ENCODE results near the gene ZNF594.
"Not testable (repeated sequence)": the region's sequence is repeated elsewhere in the genome, so short reads cannot be mapped to it uniquely, and the experiment has no call there.

The ZNF594 gene

GRCh38 chr17:5179003-5179402, 12.7 kb downstream of the ZNF594 start:
- no peak overlapping the region for H3K27ac ChIP-seq (ENCODE audit: low read depth, low read length)
- no peak overlapping the region for H2AK5ac ChIP-seq (ENCODE audit: low read length)
- WGBS (ENCODE audit: extremely low coverage, insufficient coverage, low lambda C conversion rate): no CpG with 5 or more reads among the region's 12 CpGs
- H2BK15ac ChIP-seq (replicated peaks; ENCODE audit: low read depth): no peak overlapping the region
- no peaks in the 10 kb centered on the region for H3K79me2 ChIP-seq (ENCODE audit: control insufficient read depth, insufficient read depth, low read length)
- no peak overlapping the region for H3K4me2 ChIP-seq (ENCODE audit: low read length)
- DNase-seq: no peak
- H3K56ac ChIP-seq (ENCODE audit: low read length): no peak overlapping the region
- no peak overlapping the region for H3K4me3 ChIP-seq (ENCODE audit: low read length)
- H3K23ac ChIP-seq (ENCODE audit: low read length): no peak overlapping the region
- H3K18ac ChIP-seq (ENCODE audit: low read length): no peak overlapping the region
- no peak overlapping the region for H2BK120ac ChIP-seq (ENCODE audit: low read depth, low read length)
- no peak overlapping the region for H4K8ac ChIP-seq (ENCODE audit: low read depth, low read length)
- H3K9ac ChIP-seq (ENCODE audit: low read length): no peak overlapping the region
- no peak overlapping the region for H3K4ac ChIP-seq (ENCODE audit: low read depth, low read length)
- no peaks in the 10 kb centered on the region for H3K4me1 ChIP-seq (ENCODE audit: control insufficient read depth, low read depth, low read length)
- H4K5ac ChIP-seq (ENCODE audit: low read length): no peak overlapping the region
- H3K79me1 ChIP-seq (ENCODE audit: low read length): no peaks in the 10 kb centered on the region
- peaks cover 8% of the 10 kb centered on the region for H3K36me3 ChIP-seq (ENCODE audit: control insufficient read depth, insufficient read depth, low read length)
- H2BK5ac ChIP-seq (ENCODE audit: low read length): no peak overlapping the region
- no peaks in the 10 kb centered on the region for H3K27me3 ChIP-seq (ENCODE audit: insufficient read depth, low read length, poor library complexity)

- not testable (repeated sequence) for H3K79me2 ChIP-seq (ENCODE audit: control insufficient read depth, insufficient read depth, low read length); H2BK5ac ChIP-seq (ENCODE audit: low read length); H2AK5ac ChIP-seq (ENCODE audit: low read length); H4K8ac ChIP-seq (ENCODE audit: low read depth, low read length); H3K79me1 ChIP-seq (ENCODE audit: low read length); H3K4me3 ChIP-seq (ENCODE audit: low read length); H3K27me3 ChIP-seq (ENCODE audit: insufficient read depth, low read length, poor library complexity); H2BK120ac ChIP-seq (ENCODE audit: low read depth, low read length); H3K9ac ChIP-seq (ENCODE audit: low read length); H4K5ac ChIP-seq (ENCODE audit: low read length); H3K27ac ChIP-seq (ENCODE audit: low read depth, low read length); H3K18ac ChIP-seq (ENCODE audit: low read length); H3K56ac ChIP-seq (ENCODE audit: low read length); H3K4ac ChIP-seq (ENCODE audit: low read depth, low read length); H3K23ac ChIP-seq (ENCODE audit: low read length); H2BK15ac ChIP-seq (replicated peaks; ENCODE audit: low read depth); H3K4me1 ChIP-seq (ENCODE audit: control insufficient read depth, low read depth, low read length); H3K4me2 ChIP-seq (ENCODE audit: low read length); DNase-seq; H3K36me3 ChIP-seq (ENCODE audit: control insufficient read depth, insufficient read depth, low read length)
- no CpG with 5 or more reads among the region's 7 CpGs for WGBS (ENCODE audit: extremely low coverage, insufficient coverage, low lambda C conversion rate)
Observed at GRCh38 chr17:5175027-5175426, 16.6 kb downstream of the ZNF594 start.

- H4K8ac ChIP-seq (ENCODE audit: low read depth, low read length); H3K18ac ChIP-seq (ENCODE audit: low read length); H3K27ac ChIP-seq (ENCODE audit: low read depth, low read length); H3K56ac ChIP-seq (ENCODE audit: low read length); H2BK5ac ChIP-seq (ENCODE audit: low read length); DNase-seq; H3K79me2 ChIP-seq (ENCODE audit: control insufficient read depth, insufficient read depth, low read length); H2BK15ac ChIP-seq (replicated peaks; ENCODE audit: low read depth); H3K4ac ChIP-seq (ENCODE audit: low read depth, low read length); H2AK5ac ChIP-seq (ENCODE audit: low read length); H3K36me3 ChIP-seq (ENCODE audit: control insufficient read depth, insufficient read depth, low read length); H3K27me3 ChIP-seq (ENCODE audit: insufficient read depth, low read length, poor library complexity); H2BK120ac ChIP-seq (ENCODE audit: low read depth, low read length); H3K4me2 ChIP-seq (ENCODE audit: low read length); H4K5ac ChIP-seq (ENCODE audit: low read length); H3K79me1 ChIP-seq (ENCODE audit: low read length); H3K4me1 ChIP-seq (ENCODE audit: control insufficient read depth, low read depth, low read length); H3K4me3 ChIP-seq (ENCODE audit: low read length); H3K23ac ChIP-seq (ENCODE audit: low read length); H3K9ac ChIP-seq (ENCODE audit: low read length): not testable (repeated sequence)
- WGBS (ENCODE audit: extremely low coverage, insufficient coverage, low lambda C conversion rate): no CpG with 5 or more reads among the region's 7 CpGs
Observed at GRCh38 chr17:5165791-5166564, 25.7 kb downstream of the ZNF594 start.

- Histone ChIP-seq H2BK120ac (ENCODE audit: low read depth, low read length) (no peak overlapping the region), H3K36me3 (ENCODE audit: control insufficient read depth, insufficient read depth, low read length) (no peaks in the 10 kb centered on the region), H3K18ac (ENCODE audit: low read length) (no peak overlapping the region), H3K4ac (ENCODE audit: low read depth, low read length) (no peak overlapping the region), H3K4me1 (ENCODE audit: control insufficient read depth, low read depth, low read length) (no peaks in the 10 kb centered on the region), H3K4me2 (ENCODE audit: low read length) (no peak overlapping the region), H3K27ac (ENCODE audit: low read depth, low read length) (no peak overlapping the region), H3K79me2 (ENCODE audit: control insufficient read depth, insufficient read depth, low read length) (no peaks in the 10 kb centered on the region), H3K56ac (ENCODE audit: low read length) (no peak overlapping the region), H3K79me1 (ENCODE audit: low read length) (no peaks in the 10 kb centered on the region), H4K8ac (ENCODE audit: low read depth, low read length) (no peak overlapping the region), H3K23ac (ENCODE audit: low read length) (no peak overlapping the region), H2AK5ac (ENCODE audit: low read length) (no peak overlapping the region), H2BK15ac (replicated peaks; ENCODE audit: low read depth) (no peak overlapping the region), H3K27me3 (ENCODE audit: insufficient read depth, low read length, poor library complexity) (no peaks in the 10 kb centered on the region), H3K9ac (ENCODE audit: low read length) (no peak overlapping the region), H4K5ac (ENCODE audit: low read length) (no peak overlapping the region), H2BK5ac (ENCODE audit: low read length) (no peak overlapping the region), H3K4me3 (ENCODE audit: low read length) (no peak overlapping the region)
- WGBS (ENCODE audit: extremely low coverage, insufficient coverage, low lambda C conversion rate): no CpG with 5 or more reads among the region's 6 CpGs
- DNase-seq: no peak
Observed at GRCh38 chr17:5164436-5164835, 27.2 kb downstream of the ZNF594 start.

- no CpG with 5 or more reads among the region's 3 CpGs for WGBS (ENCODE audit: extremely low coverage, insufficient coverage, low lambda C conversion rate)
Observed at GRCh38 chr17:5161793-5162192, 29.9 kb downstream of the ZNF594 start.

GRCh38 chr17:5160702-5161101, 31.0 kb downstream of the ZNF594 start:
- H3K27ac ChIP-seq (ENCODE audit: low read depth, low read length); H3K4ac ChIP-seq (ENCODE audit: low read depth, low read length); H4K5ac ChIP-seq (ENCODE audit: low read length); H2BK15ac ChIP-seq (replicated peaks; ENCODE audit: low read depth); H3K9ac ChIP-seq (ENCODE audit: low read length); H4K8ac ChIP-seq (ENCODE audit: low read depth, low read length); H3K27me3 ChIP-seq (ENCODE audit: insufficient read depth, low read length, poor library complexity); H2BK5ac ChIP-seq (ENCODE audit: low read length); H3K36me3 ChIP-seq (ENCODE audit: control insufficient read depth, insufficient read depth, low read length); H2AK5ac ChIP-seq (ENCODE audit: low read length); DNase-seq; H3K79me2 ChIP-seq (ENCODE audit: control insufficient read depth, insufficient read depth, low read length); H3K23ac ChIP-seq (ENCODE audit: low read length); H3K18ac ChIP-seq (ENCODE audit: low read length); H3K79me1 ChIP-seq (ENCODE audit: low read length); H3K4me1 ChIP-seq (ENCODE audit: control insufficient read depth, low read depth, low read length); H3K4me3 ChIP-seq (ENCODE audit: low read length); H3K56ac ChIP-seq (ENCODE audit: low read length); H3K4me2 ChIP-seq (ENCODE audit: low read length); H2BK120ac ChIP-seq (ENCODE audit: low read depth, low read length): not testable (repeated sequence)
- no CpG with 5 or more reads among the region's 1 CpG for WGBS (ENCODE audit: extremely low coverage, insufficient coverage, low lambda C conversion rate)

More at GRCh38 chr17:5161793-5162192, 29.9 kb downstream of the ZNF594 start:
- H4K8ac ChIP-seq (ENCODE audit: low read depth, low read length); H2BK5ac ChIP-seq (ENCODE audit: low read length); H2BK15ac ChIP-seq (replicated peaks; ENCODE audit: low read depth); H4K5ac ChIP-seq (ENCODE audit: low read length); H2BK120ac ChIP-seq (ENCODE audit: low read depth, low read length); H3K18ac ChIP-seq (ENCODE audit: low read length); H3K4me1 ChIP-seq (ENCODE audit: control insufficient read depth, low read depth, low read length); H3K27me3 ChIP-seq (ENCODE audit: insufficient read depth, low read length, poor library complexity); H2AK5ac ChIP-seq (ENCODE audit: low read length); H3K79me2 ChIP-seq (ENCODE audit: control insufficient read depth, insufficient read depth, low read length); DNase-seq; H3K23ac ChIP-seq (ENCODE audit: low read length); H3K9ac ChIP-seq (ENCODE audit: low read length); H3K79me1 ChIP-seq (ENCODE audit: low read length); H3K36me3 ChIP-seq (ENCODE audit: control insufficient read depth, insufficient read depth, low read length); H3K4me3 ChIP-seq (ENCODE audit: low read length); H3K4ac ChIP-seq (ENCODE audit: low read depth, low read length); H3K27ac ChIP-seq (ENCODE audit: low read depth, low read length); H3K56ac ChIP-seq (ENCODE audit: low read length); H3K4me2 ChIP-seq (ENCODE audit: low read length): not testable (repeated sequence)

Measured in mesendoderm (in vitro differentiated cells).